HG03097 (cell line): ENCODE data around the gene PCGF3.
"Not testable (repeated sequence)": the region's sequence is repeated elsewhere in the genome, so short reads cannot be mapped to it uniquely, and the experiment has no call there.

Experiments used
- ATAC-seq: cut with Tn5 transposase; IDR thresholded peaks from one replicate; pipeline ENCODE4 v1.9.1; 2021; ENCODE audit not compliant: unreplicated experiment, low FRiP score

Gene PCGF3

GRCh38 chr4:757111-757510, 51.5 kb downstream of the PCGF3 start:
- no peak for ATAC-seq

- not testable (repeated sequence) for ATAC-seq
These were observed 54.2 kb downstream of the PCGF3 start for GRCh38 chr4:759810-760209.

- ATAC-seq: no peak
These were observed 55.0 kb downstream of the PCGF3 start for GRCh38 chr4:760616-761015.

GRCh38 chr4:761086-761485, 55.5 kb downstream of the PCGF3 start:
- ATAC-seq: no peak

GRCh38 chr4:761739-762138, 56.1 kb downstream of the PCGF3 start:
- ATAC-seq: no peak

GRCh38 chr4:762211-763190, 56.9 kb downstream of the PCGF3 start:
- no peak for ATAC-seq

GRCh38 chr4:763191-763810, 57.7 kb downstream of the PCGF3 start:
- no peak for ATAC-seq

GRCh38 chr4:763922-764321, 58.3 kb downstream of the PCGF3 start:
- ATAC-seq: no peak

- ATAC-seq: no peak
These were observed 59.0 kb downstream of the PCGF3 start for GRCh38 chr4:764405-765169.

GRCh38 chr4:766152-766515, 60.5 kb downstream of the PCGF3 start:
- no peak for ATAC-seq

GRCh38 chr4:766559-767283, 61.1 kb downstream of the PCGF3 start:
- no peak for ATAC-seq

- no peak for ATAC-seq
These were observed 62.4 kb downstream of the PCGF3 start for GRCh38 chr4:768076-768475.

- ATAC-seq: no peak
These were observed 63.4 kb downstream of the PCGF3 start for GRCh38 chr4:768995-769394.

- no peak for ATAC-seq
These were observed 63.9 kb downstream of the PCGF3 start for GRCh38 chr4:769511-769910.

GRCh38 chr4:770022-770421, 64.4 kb downstream of the PCGF3 start:
- ATAC-seq: no peak

GRCh38 chr4:771464-771863, 65.8 kb downstream of the PCGF3 start:
- no peak for ATAC-seq

- no peak for ATAC-seq
These were observed 66.5 kb downstream of the PCGF3 start for GRCh38 chr4:772118-772517.

GRCh38 chr4:772776-773175, 67.1 kb downstream of the PCGF3 start:
- no peak for ATAC-seq

- ATAC-seq: no peak
These were observed 67.6 kb downstream of the PCGF3 start for GRCh38 chr4:773214-773613.

GRCh38 chr4:774419-775092, 68.9 kb downstream of the PCGF3 start:
- ATAC-seq: not testable (repeated sequence)
